ENCODE measurements around the gene RNF6. TPM values are rescaled to one million over a fixed set of nuclear protein-coding genes. Genes with fewer than 3 reads are reported as not detected.

The RNF6 gene
- total RNA-seq, 4 donors from 2014 or later: 18.8 to 29.5 (median 23.2) TPM

DNA sequence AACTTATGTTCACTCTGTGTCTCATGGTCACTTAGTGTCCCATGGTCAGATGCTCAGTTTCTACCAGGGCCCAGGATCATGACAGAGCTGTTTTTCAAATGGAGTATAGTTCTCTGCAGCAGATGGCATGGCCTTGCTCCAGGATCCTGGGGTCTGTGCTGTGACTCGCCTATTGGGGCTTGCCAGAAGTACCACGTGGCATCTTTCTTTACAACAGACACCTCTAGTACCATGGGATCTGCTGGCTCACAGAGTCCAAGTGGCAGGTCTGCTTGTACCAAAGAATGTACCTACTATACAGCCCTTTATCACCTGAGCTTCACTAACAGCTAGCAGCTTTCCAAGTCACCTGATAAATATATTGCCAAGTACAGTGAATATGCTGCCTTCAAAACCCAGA lies 6.0 kb upstream of the RNF6 start:
- no peak for ATAC-seq
- Histone ChIP-seq H3K36me3 (no peaks in the 10 kb centered on the region), H3K4me1 (peaks cover 0 to 2% (median 0%) of the 10 kb centered on the region in 3 donors), H3K4me3 (no peak overlapping the region), H3K27ac (no peak overlapping the region), H3K9me3 (no peaks in the 10 kb centered on the region), H3K27me3 (no peaks in the 10 kb centered on the region)
- 83% methylated on average over 1 of the region's 2 CpGs; no CpG with 5 or more reads in 1 of the 2 donors for WGBS, 2 donors (ENCODE audit: low coverage in 1 of 2)
- TF ChIP-seq POLR2A (IDR thresholded peaks at IDR 0.05) (no peak), EP300 (IDR thresholded peaks at IDR 0.05) (no peak), POLR2AphosphoS5 (IDR thresholded peaks at IDR 0.05) (no peak)
- TF ChIP-seq, protein P1, sequence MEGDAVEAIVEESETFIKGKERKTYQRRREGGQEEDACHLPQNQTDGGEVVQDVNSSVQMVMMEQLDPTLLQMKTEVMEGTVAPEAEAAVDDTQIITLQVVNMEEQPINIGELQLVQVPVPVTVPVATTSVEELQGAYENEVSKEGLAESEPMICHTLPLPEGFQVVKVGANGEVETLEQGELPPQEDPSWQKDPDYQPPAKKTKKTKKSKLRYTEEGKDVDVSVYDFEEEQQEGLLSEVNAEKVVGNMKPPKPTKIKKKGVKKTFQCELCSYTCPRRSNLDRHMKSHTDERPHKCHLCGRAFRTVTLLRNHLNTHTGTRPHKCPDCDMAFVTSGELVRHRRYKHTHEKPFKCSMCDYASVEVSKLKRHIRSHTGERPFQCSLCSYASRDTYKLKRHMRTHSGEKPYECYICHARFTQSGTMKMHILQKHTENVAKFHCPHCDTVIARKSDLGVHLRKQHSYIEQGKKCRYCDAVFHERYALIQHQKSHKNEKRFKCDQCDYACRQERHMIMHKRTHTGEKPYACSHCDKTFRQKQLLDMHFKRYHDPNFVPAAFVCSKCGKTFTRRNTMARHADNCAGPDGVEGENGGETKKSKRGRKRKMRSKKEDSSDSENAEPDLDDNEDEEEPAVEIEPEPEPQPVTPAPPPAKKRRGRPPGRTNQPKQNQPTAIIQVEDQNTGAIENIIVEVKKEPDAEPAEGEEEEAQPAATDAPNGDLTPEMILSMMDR (IDR thresholded peaks at IDR 0.05): no peak

DNA sequence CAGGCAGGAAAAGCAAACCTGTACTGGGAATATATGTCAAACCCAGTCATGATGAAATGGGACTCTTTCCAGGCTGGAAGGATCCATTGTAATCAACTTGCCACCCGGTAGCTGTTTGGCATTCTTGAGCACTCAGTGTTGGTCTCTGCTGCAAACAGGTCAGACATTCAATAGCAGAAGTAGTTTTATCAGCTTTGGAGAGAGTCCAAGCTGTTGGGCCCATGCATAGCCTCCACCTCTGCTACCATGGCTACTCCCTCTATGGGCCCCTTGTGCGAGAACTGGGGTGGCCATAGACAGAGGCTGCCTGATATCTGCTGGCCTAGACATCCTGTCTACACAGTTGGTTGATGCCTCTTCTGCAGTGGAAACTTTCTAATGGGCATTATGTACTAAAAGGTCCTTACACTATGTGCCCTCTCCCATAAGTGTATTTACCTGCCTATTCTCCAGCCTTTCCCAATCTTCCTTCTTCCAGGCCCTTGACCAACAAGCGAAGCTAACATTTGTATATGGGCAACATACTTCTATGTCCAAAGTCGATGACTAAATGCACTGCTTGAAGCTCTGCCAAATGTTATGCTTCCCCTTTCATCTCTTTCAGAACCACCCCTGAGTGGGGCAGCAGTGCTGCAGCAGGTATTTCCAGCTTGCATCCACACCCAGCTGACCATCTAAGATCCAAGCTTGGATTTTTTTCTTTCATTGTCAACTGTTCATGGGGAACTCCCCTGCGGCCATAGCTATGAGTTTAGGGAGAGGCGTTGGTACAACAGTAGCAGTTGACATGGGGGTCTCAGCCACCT lies 5.3 kb upstream of the RNF6 start:
- WGBS, 2 donors (ENCODE audit: low coverage in 1 of 2): 80 to 85% methylated on average over 2 of the region's 6 CpGs
- no peaks in the 10 kb centered on the region for H3K36me3 ChIP-seq
- no peaks in the 10 kb centered on the region for H3K27me3 ChIP-seq
- no peak for ATAC-seq
- no peak overlapping the region for H3K27ac ChIP-seq
- peaks cover 0 to 9% (median 2%) of the 10 kb centered on the region in 3 donors for H3K4me1 ChIP-seq
- no peak overlapping the region for H3K4me3 ChIP-seq
- H3K9me3 ChIP-seq: no peaks in the 10 kb centered on the region
- TF ChIP-seq POLR2A (IDR thresholded peaks at IDR 0.05) (no peak), EP300 (IDR thresholded peaks at IDR 0.05) (no peak), POLR2AphosphoS5 (IDR thresholded peaks at IDR 0.05) (no peak)
- TF ChIP-seq, protein P1 (IDR thresholded peaks at IDR 0.05): no peak

DNA sequence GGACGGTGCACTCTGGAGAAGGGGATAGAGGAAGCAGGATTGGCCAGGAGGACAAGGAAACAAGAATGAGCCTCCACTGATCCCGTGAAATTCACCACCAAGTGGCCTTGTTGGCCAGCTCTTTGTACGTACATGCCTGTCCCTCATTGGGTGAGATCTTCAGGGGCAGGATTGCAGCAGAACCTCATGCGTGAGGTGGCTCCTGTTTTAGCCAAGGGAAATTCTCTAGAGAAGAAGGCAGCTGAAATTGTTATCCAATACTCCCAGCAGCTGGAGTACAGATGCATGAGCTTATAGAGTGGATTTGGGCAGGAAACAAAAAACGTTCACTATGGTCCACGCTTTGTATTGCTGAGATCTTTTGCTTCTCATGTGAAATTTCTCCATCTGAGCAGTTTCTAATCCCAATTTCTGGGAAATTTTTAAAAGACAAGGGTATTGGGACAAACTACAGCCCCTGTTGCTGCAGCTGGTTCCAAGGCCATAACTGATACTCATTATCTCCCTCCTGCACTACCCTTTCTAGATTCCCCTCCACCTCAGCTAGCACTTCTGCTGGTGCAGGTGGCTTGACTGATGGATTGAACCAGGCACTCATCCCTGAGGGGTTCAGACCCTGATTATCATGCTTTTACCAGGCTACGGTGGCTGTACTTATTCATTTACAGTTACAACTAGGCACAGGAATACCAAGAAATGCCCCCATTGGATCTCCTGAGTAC lies 3.9 kb upstream of the RNF6 start:
- no peak for ATAC-seq
- WGBS, 2 donors (ENCODE audit: low coverage in 1 of 2): 66 to 73% methylated on average over 6 to 7 of the region's 7 CpGs

DNA sequence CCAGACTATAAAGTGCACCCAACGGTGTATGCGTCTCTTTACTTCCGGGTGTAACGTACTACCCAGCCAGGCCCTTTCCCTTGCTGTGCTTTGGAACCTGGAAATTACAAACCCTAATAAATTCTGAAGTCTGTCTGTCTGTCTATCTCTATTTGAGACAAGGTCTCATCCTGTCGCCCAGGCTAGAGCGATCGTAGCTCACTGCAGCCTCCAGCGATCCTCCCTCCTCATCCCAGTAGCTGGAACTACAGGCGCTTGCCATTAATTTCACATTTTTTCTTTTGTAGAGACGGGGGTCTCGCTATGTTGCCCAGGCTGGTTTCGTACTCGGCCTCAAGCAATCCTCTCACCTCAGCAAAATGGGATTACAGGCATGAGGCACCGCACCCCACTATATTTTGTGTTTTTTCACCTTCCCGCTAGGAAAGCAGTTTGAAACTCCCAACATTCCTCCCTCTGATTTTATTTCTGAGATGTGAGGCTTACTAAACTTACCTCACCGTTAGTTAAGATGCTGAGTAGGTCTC lies 469 bp upstream of the RNF6 start:
- Histone ChIP-seq H3K36me3 (peaks cover 9 to 23% of the 10 kb centered on the region in 2 donors), H3K4me1 (peaks cover 5 to 36% (median 8%) of the 10 kb centered on the region in 3 donors), H3K9me3 (no peaks in the 10 kb centered on the region), H3K27me3 (no peaks in the 10 kb centered on the region), H3K4me3 (peak overlapping the region; percentile 86 to 99), H3K27ac (peak overlapping the region; percentile 95 to 98 (median 98))
- peak; percentile 50 for ATAC-seq
- 0 to 18% methylated on average over 1 to 13 of the region's 16 CpGs for WGBS, 2 donors (ENCODE audit: low coverage in 1 of 2)
- TF ChIP-seq, protein P1 (IDR thresholded peaks at IDR 0.05): no peak
- TF ChIP-seq EP300 (IDR thresholded peaks at IDR 0.05) (no peak), POLR2A (IDR thresholded peaks at IDR 0.05) (no peak), POLR2AphosphoS5 (IDR thresholded peaks at IDR 0.05) (no peak)

More for the DNA sequence above, 3.9 kb upstream of the RNF6 start:
- Histone ChIP-seq H3K27ac (no peak overlapping the region), H3K4me3 (no peak overlapping the region), H3K9me3 (no peaks in the 10 kb centered on the region), H3K27me3 (no peaks in the 10 kb centered on the region), H3K4me1 (peaks cover 0 to 12% (median 2%) of the 10 kb centered on the region in 3 donors), H3K36me3 (no peaks in the 10 kb centered on the region)
- TF ChIP-seq POLR2AphosphoS5 (IDR thresholded peaks at IDR 0.05) (no peak), POLR2A (IDR thresholded peaks at IDR 0.05) (no peak), EP300 (IDR thresholded peaks at IDR 0.05) (no peak)
- TF ChIP-seq, protein P1 (IDR thresholded peaks at IDR 0.05): no peak

Data from gastroesophageal sphincter (tissue), 4 donors.